Trophoblast cell (in vitro differentiated cells and primary cell): ENCODE results near the gene SPTLC3.

ENCODE experiments used
- DNase-seq, 2 donors: peaks; one replicate each; pipeline ENCODE4 v3.0.0-alpha.2; 2016
- H2AFZ ChIP-seq: 2 replicates; pipeline ENCODE4 v1.6.1; 2013; ENCODE audit warnings: low read length, moderate library complexity, mild to moderate bottlenecking; ENCODE audit not compliant: insufficient read depth, poor library complexity
- H2AK5ac ChIP-seq: 2 replicates; pipeline ENCODE4 v1.6.1; 2013; ENCODE audit warnings: mild to moderate bottlenecking, low read length
- H2BK120ac ChIP-seq: 2 replicates; pipeline ENCODE4 v1.6.1; 2013; ENCODE audit warnings: low read length, mild to moderate bottlenecking, moderate library complexity; ENCODE audit not compliant: insufficient read depth, poor library complexity
- H2BK12ac ChIP-seq: 2 replicates; pipeline ENCODE4 v1.6.1; 2013; ENCODE audit warnings: mild to moderate bottlenecking, low read length, moderate library complexity
- H2BK5ac ChIP-seq: 2 replicates; pipeline ENCODE4 v1.6.1; 2013; ENCODE audit warnings: low read length, low read depth, moderate library complexity, mild to moderate bottlenecking; ENCODE audit not compliant: poor library complexity
- H3K14ac ChIP-seq: 2 replicates; pipeline ENCODE4 v1.6.1; 2013; ENCODE audit warnings: mild to moderate bottlenecking, low read length
- H3K18ac ChIP-seq: 2 replicates; pipeline ENCODE4 v1.6.1; 2013; ENCODE audit warnings: mild to moderate bottlenecking, low read length
- H3K23ac ChIP-seq: 2 replicates; pipeline ENCODE4 v1.6.1; 2013; ENCODE audit warnings: low read length
- H3K27ac ChIP-seq: 2 replicates; pipeline ENCODE4 v1.5.1; 2013; ENCODE audit warnings: low read depth, mild to moderate bottlenecking, inconsistent platforms, low read length, moderate library complexity
- H3K27me3 ChIP-seq: 2 replicates; pipeline ENCODE4 v1.6.1; 2013; ENCODE audit warnings: inconsistent platforms, mild to moderate bottlenecking, low read length, moderate library complexity; ENCODE audit not compliant: insufficient read depth
- H3K36me3 ChIP-seq, 2 experiments: 1 replicate in 1 of 2; 2 replicates in 1 of 2; pipeline ENCODE4 v1.6.1; 2013; ENCODE audit warnings: low read length in 2 of 2, mild to moderate bottlenecking in 2 of 2, moderate library complexity in 1 of 2; ENCODE audit not compliant: insufficient read depth in 2 of 2, control insufficient read depth in 1 of 2
- H3K4ac ChIP-seq: 2 replicates; pipeline ENCODE4 v1.6.1; 2013; ENCODE audit warnings: low read depth, mild to moderate bottlenecking, low read length, moderate library complexity
- H3K4me1 ChIP-seq, 2 experiments: 1 replicate in 1 of 2; 2 replicates in 1 of 2; pipeline ENCODE4 v1.6.1; 2013; ENCODE audit warnings: low read length in 2 of 2, mild to moderate bottlenecking in 2 of 2, moderate library complexity in 1 of 2; ENCODE audit not compliant: insufficient read depth in 2 of 2, control insufficient read depth in 1 of 2
- H3K4me2 ChIP-seq: 2 replicates; pipeline ENCODE4 v1.6.1; 2013; ENCODE audit warnings: inconsistent platforms, mild to moderate bottlenecking, low read length, moderate library complexity
- H3K4me3 ChIP-seq: 2 replicates; pipeline ENCODE4 v1.5.1; 2013; ENCODE audit warnings: mild to moderate bottlenecking, low read depth, low read length, inconsistent platforms
- H3K79me1 ChIP-seq: one replicate; pipeline ENCODE4 v1.6.1; 2013; ENCODE audit warnings: low read length
- H3K79me2 ChIP-seq: 2 replicates; pipeline ENCODE4 v1.6.1; 2013; ENCODE audit warnings: low read length, mild to moderate bottlenecking; ENCODE audit not compliant: control insufficient read depth, insufficient read depth, poor library complexity
- H3K9ac ChIP-seq: 2 replicates; pipeline ENCODE4 v1.6.1; 2013; ENCODE audit warnings: mild to moderate bottlenecking, low read length
- H3K9me3 ChIP-seq: 2 replicates; pipeline ENCODE4 v1.6.1; 2013; ENCODE audit warnings: low read depth, mild to moderate bottlenecking, control low read depth, inconsistent platforms, low read length; ENCODE audit not compliant: insufficient read depth
- H4K12ac ChIP-seq: 2 replicates; pipeline ENCODE4 v1.6.1; 2013; ENCODE audit warnings: low read depth, mild to moderate bottlenecking, low read length, moderate library complexity
- H4K8ac ChIP-seq: 2 replicates; pipeline ENCODE4 v1.6.1; 2013; ENCODE audit warnings: low read depth, mild to moderate bottlenecking, low read length, moderate library complexity
- H4K91ac ChIP-seq: one replicate; pipeline ENCODE4 v1.6.1; 2013; ENCODE audit warnings: low read depth, mild to moderate bottlenecking, low read length, moderate library complexity
- WGBS: extraction: QIAGEN DNeasy Blood & Tissue Kit; methylation state at CpG from one replicate; pipeline ENCODE4 v1.1.7; 2013; ENCODE audit warnings: missing lambda C conversion rate; ENCODE audit not compliant: insufficient read length, insufficient coverage; ENCODE audit errors: extremely low coverage; 5-methylcytosine and 5-hydroxymethylcytosine counted together

The SPTLC3 gene

DNA sequence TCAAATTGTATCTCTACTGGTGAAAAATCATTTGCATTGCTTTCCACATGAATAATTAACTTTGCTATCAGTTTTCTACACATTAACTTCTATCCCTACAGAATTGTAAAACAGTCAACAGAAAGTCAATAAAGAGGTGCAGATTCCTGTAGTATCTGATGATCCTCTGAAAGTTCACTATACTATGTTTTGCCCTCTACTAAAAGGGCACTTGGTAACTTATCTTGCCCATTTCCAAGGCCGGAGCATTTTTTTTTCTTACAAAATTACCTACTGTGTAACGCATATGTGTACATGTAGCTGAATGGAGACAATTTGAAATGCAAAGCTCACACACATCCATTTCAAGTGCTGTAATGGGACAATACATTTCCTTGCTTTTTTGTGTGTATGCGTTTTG lies 9.6 kb upstream of the SPTLC3 start:
- Histone ChIP-seq H4K12ac (no peak overlapping the region), H3K79me1 (no peaks in the 10 kb centered on the region), H3K9ac (no peak overlapping the region), H4K91ac (no peak overlapping the region), H2BK5ac (no peak overlapping the region), H3K79me2 (no peaks in the 10 kb centered on the region), H2BK12ac (no peak overlapping the region), H3K36me3 (no peaks in the 10 kb centered on the region), H3K18ac (no peak overlapping the region), H3K27me3 (no peaks in the 10 kb centered on the region), H3K14ac (no peak overlapping the region), H3K4ac (no peak overlapping the region), H3K23ac (no peak overlapping the region), H3K4me1 (peaks cover 0 to 2% of the 10 kb centered on the region in 2 experiments), H3K27ac (no peak overlapping the region), H2BK120ac (no peak overlapping the region), H3K4me3 (no peak overlapping the region), H3K9me3 (no peaks in the 10 kb centered on the region), H2AFZ (no peak overlapping the region), H3K4me2 (no peak overlapping the region), H4K8ac (no peak overlapping the region), H2AK5ac (no peak overlapping the region)
- no CpG with 5 or more reads among the region's 3 CpGs for WGBS
- no peak for DNase-seq

- Histone ChIP-seq H3K4me1 (peaks cover 0 to 2% of the 10 kb centered on the region in 2 experiments), H4K12ac (no peak overlapping the region), H4K91ac (no peak overlapping the region), H3K9ac (no peak overlapping the region), H3K79me1 (no peaks in the 10 kb centered on the region), H3K79me2 (no peaks in the 10 kb centered on the region), H2AFZ (no peak overlapping the region), H3K14ac (no peak overlapping the region), H2BK120ac (no peak overlapping the region), H3K4me3 (no peak overlapping the region), H3K23ac (no peak overlapping the region), H2BK12ac (no peak overlapping the region), H3K36me3 (no peaks in the 10 kb centered on the region), H3K27me3 (no peaks in the 10 kb centered on the region), H3K27ac (no peak overlapping the region), H3K18ac (no peak overlapping the region), H3K4ac (no peak overlapping the region), H3K4me2 (no peak overlapping the region), H2AK5ac (no peak overlapping the region), H3K9me3 (no peaks in the 10 kb centered on the region), H4K8ac (no peak overlapping the region), H2BK5ac (no peak overlapping the region)
- DNase-seq, result no peak
- no CpG with 5 or more reads among the region's 5 CpGs for WGBS
Measured at GRCh38 chr20:13002251-13002650, 6.5 kb upstream of the SPTLC3 start.

DNA sequence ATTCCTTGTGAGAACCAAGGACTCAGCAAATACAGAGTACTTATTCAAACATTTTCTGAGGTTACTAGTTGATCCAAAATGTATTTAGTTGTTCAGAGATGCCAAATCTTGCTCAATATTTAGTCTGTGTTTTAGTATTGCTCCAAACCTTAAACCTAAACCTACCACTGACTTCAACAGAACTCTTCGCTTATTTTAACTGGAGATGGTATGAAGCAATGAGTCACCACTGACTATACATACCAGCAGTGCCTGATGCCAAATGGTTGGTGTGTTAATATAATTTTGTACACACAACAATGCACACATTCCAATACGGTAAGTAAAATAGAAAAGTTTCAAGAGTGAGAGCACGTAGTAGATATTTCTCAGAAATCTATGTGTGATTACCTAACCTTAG lies 1.9 kb upstream of the SPTLC3 start:
- no peak overlapping the region for H3K14ac ChIP-seq
- no peak overlapping the region for H2AFZ ChIP-seq
- no peak overlapping the region for H3K4ac ChIP-seq

GRCh38 chr20:13007596-13007995 lies 1.2 kb upstream of the SPTLC3 start:
- Histone ChIP-seq H3K4me3 (no peak overlapping the region), H3K79me1 (peaks cover 3% of the 10 kb centered on the region), H3K79me2 (no peaks in the 10 kb centered on the region), H3K4me1 (peaks cover 6 to 7% of the 10 kb centered on the region in 2 experiments), H3K27me3 (no peaks in the 10 kb centered on the region), H3K9ac (no peak overlapping the region), H2BK5ac (no peak overlapping the region), H4K12ac (no peak overlapping the region), H3K4ac (no peak overlapping the region), H3K36me3 (no peaks in the 10 kb centered on the region), H2AFZ (no peak overlapping the region), H2BK120ac (no peak overlapping the region), H3K27ac (no peak overlapping the region), H3K18ac (no peak overlapping the region), H3K23ac (no peak overlapping the region), H2AK5ac (no peak overlapping the region), H3K4me2 (no peak overlapping the region), H3K14ac (no peak overlapping the region), H2BK12ac (no peak overlapping the region), H4K8ac (no peak overlapping the region), H3K9me3 (no peaks in the 10 kb centered on the region), H4K91ac (no peak overlapping the region)
- DNase-seq, result peak; percentile 67 to 91
- WGBS, result no CpG with 5 or more reads among the region's 3 CpGs

More for the DNA sequence above, 1.9 kb upstream of the SPTLC3 start:
- peak; percentile 63 to 92 for DNase-seq
- Histone ChIP-seq H4K91ac (no peak overlapping the region), H3K27me3 (no peaks in the 10 kb centered on the region), H2BK120ac (no peak overlapping the region), H2BK5ac (no peak overlapping the region), H3K27ac (no peak overlapping the region), H3K18ac (no peak overlapping the region), H3K4me2 (no peak overlapping the region), H3K4me1 (peaks cover 6 to 7% of the 10 kb centered on the region in 2 experiments), H3K36me3 (no peaks in the 10 kb centered on the region), H2AK5ac (no peak overlapping the region), H3K9ac (no peak overlapping the region), H2BK12ac (no peak overlapping the region), H3K9me3 (no peaks in the 10 kb centered on the region), H3K23ac (no peak overlapping the region), H3K79me2 (no peaks in the 10 kb centered on the region), H3K79me1 (peaks cover 3% of the 10 kb centered on the region), H3K4me3 (no peak overlapping the region), H4K8ac (no peak overlapping the region), H4K12ac (no peak overlapping the region)
- no CpG with 5 or more reads among the region's 3 CpGs for WGBS
